HT1080 (cell line): Measurements from ENCODE around the gene FAM168B. TPM values are rescaled to one million over a fixed set of nuclear protein-coding genes. Genes with fewer than 3 reads are reported as not detected.
A peak's percentile ranks its signal among the peaks of the same experiment; 100 is the strongest.

ENCODE experiments used
- DNase-seq: peaks from one replicate; pipeline ENCODE4 v3.0.0-alpha.2; 2015; ENCODE audit warnings: low read depth
- total RNA-seq: library from RNA; depleted of rRNA; stranded (reverse); fragments of >200 nt; shearing (Covaris generic); gene quantifications from 2 replicates; pipeline ENCODE4 v1.2.3, GENCODE V29; 2014; rRNA removed

Gene FAM168B
- total RNA-seq, 1 experiment from 2014 or later: 118 TPM

DNA sequence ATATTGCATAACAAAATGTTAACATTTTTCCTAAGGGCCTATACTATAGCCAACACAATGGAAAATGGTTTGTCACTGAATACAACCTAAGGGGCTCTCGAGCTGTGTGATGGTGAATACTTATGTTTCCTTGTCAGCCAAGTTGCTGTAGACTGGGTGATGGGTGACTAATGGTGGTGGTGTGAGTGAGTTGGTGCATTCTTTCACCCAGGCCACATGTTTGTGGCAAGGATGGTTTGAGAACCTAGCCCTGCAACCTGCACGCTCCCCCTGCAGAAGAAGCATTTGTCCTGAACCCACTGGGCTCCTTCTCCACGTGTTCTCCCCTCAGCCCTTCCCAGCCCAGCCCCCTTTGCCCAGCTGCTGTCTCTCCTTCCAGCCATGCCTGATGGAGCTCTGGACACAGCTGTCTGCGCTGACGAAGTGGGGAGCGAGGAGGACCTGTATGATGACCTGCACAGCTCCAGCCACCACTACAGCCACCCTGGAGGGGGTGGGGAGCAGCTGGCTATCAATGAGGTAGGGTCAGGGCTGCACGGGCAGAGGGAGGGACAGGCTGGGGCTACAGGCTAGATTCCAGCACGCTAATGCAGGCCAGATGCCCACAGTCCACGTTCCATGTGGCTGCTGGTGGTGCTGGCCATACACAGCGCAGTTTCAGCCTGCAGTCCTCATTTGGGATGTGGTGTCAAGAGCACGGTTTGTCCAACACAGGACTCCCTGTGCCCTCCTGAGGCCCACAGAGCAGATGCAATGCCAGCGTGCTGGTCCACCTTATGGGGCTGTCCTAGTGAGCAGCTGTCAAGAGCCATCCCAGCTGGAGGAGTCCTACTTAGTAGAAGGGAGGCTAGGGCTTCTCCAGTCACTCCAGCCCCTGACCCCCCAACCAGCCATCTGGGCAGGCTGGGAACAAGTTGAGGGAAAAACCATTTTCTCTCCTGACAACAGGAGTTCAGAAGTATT, 65.4 kb downstream of the FAM168B start:
- no peak for DNase-seq

DNA sequence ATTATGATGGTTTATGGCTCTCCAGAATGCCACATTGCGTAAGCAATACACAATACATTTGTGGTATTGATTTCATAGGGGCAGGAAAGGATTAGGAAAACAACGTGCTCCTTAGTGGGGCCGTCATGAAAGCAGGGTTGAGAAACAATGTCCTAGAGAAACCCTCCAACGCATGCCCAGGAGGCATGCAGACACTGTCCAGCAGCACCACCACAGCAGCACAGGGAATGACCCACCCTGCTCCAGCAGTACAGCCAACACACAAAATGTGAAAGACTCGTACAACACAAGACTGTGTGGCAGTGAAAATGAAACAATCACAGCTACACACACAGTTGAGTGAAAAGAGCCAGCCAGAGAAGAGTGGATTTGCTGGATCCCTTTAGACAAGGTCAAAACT, 66.3 kb downstream of the FAM168B start:
- no peak for DNase-seq

DNA sequence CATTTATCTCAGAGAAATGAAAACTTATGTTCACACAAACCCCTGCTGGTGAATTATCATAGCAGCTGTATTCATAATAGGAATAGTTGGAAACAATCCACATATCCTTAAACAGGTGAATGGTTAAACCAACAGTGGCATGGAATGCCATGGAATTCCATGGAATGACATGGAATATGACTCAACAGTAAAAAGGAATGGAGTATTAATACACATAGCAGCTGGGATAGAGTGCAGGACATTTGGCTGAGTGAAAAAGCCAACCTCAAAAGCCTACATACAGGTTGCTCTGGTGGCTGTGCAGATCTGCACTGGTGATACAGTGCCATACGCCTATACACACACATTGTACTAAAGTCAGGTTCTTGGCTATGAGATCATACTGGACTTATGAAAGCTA, 69.5 kb downstream of the FAM168B start:
- DNase-seq: no peak

DNA sequence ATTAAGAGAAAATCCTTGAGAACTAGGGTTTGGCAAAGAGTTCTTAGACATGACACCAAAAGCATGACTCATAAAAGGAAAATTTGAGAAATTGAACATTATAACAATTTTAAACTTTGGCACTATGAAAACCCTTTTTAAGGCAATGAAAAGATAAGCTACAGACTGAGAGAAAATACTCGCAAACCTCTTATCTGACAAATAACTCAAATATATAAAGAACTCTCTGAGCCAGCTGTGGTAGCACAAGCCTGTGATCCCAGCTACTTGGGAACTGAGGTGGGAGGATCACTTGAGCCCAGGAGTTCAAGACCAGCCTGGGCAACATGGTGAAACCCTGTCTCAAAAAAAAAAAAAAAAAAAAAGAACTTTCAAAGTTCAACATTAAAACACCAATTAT, 70.5 kb downstream of the FAM168B start:
- no peak for DNase-seq

DNA sequence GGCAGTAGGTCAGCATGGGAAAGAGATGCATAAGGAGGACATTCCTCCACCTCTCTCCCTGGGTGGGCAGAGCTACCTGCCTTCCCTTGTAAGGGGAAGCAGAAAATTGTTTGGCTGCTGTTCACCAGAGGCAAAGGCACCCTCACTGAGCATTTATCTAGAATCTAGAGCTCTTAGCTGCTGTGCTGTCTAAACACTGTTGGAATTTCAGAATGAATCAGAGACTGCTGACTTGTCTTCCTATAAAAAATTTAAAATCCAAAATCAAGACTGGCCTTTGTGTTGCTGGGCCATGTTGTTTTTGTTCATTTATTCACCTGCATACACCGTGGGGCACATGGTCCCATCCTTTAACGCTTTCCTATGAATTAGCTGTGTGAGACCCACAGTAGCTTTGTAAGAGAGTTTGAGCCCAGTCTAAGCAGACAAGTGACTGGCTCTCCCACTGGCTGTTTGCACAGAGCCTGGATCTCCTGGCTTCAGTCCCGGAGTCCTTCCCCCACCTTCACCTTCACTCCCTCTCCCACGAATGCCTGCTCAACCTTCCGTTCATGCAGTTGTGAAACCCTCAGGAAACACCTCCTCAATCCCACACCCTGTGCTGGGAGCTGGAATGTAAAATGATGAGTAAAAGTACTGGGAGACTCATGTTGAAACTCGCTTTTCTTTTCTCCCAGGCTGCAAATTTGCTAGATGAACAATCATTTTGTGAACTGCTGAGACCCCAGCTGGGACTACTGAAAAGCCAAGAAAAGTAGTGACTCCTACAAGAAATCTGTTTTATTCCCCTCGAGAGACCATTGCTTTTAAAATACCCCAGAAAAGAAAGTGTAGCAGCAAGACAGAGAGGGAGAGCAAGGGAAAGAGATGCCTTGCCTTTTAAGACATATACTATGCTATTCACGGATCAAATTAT, 76.2 kb downstream of the FAM168B start:
- DNase-seq: peak; percentile 41

DNA sequence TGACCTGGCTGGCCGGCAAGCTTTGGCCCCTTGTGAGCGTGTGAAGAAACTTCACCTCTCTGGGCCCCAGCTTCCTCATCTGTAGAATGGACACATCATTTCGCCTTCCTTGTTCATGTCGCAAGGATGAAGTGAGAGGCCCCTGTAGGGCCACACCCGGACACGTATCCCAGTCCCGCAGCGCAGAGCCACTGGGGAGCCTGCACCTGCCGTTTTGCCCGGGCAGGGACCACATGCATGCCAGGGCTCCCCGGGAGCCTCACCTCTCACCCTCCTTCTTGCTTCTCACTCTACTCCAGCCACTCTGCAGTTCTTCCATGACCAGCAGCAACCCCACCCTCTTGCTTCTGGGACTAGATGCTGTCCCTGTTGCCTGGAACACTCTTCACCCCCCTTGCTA, 77.5 kb downstream of the FAM168B start:
- DNase-seq: no peak

DNA sequence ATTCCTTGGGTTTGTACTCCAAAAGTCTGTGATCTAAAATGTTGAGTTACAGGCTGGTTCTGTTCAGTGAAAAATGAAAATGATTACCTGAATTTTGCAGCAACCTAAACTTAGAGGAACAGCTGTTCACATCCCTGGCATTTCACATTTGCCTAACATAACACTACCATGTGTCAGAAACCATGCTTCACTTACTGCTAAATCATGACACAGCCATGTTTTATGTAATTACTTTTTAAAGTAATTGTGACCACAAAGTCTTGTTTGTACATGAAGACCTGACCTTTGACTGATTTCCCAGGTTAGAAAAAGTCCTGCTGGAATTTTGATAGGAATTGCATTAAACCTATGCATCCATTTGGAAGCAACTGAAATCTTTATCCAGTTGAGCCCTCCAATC, 79.1 kb downstream of the FAM168B start:
- DNase-seq: no peak

DNA sequence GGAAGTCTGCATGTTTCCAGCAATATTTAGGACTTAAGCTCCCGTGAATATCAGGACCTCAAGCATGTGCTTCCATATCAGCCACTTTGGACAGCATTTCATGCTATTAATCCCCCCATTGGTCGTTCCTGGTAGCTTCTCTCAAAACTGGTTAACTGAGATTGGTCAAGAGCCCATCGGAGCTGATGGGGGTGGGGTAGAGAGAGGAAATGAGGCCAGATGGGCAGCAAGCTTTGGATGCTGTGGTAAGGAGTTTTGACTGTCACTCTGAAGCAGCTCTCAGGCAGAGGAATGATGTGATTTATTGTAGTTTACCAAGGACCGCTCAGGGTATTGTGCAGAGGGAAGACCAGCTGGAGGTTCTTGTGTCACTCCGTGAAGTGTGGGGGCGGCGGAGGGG, 81.8 kb downstream of the FAM168B start:
- no peak for DNase-seq

DNA sequence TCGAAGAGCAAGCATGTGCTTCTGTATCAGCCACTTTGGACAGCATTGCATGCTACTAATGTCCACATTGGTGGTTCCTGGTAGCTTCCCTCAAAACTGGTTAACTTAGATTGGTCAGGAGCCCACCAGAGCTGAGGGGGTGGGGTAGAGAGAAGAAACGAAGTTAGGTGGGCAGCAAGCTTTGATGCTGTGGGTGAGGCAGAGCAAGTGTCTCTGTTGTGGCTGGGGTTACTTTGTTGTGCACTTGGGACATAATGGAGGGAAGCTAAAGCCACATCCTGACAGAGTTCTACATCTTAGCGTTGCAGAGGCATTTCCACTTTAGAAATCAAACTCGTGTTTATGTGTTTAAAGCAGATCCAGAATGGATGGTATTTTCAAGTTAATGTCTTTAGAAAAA, 82.7 kb downstream of the FAM168B start:
- DNase-seq: no peak

DNA sequence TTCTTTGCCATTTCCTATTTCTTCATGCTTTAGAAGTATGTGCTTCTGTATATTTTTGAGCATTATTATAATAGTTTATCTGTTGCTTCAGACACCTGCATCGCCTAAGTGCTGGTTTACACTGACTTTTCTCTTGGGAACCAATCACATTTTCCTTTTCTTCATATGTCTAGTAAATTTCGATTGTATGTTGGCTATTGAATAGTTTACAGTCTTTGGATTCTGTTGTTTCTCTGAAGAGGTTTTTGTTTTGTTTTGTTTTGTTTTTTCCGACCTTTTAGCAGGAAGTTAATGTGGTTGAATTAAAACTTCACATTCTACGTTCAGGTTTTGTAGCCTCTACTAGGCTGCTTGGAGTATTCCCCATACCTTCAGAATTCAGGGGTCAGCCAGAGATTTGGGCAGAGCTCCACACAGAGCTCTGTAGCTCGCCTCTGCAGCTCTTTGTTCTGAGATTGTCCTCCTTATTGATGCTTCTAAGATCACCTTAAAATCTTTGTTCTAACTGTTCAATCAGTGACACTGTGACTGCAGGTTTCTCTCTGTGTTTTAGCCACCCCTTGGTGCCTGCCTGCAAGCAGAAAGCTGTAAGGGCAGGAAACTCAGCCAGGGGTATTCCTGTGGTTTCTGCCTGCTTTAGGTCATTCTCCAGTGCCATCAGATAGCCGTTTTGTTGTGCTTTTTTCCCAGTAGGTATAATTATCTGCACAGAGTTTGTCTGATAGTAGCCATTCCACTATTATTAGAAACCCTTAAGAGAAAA, 83.4 kb downstream of the FAM168B start:
- DNase-seq: no peak

DNA sequence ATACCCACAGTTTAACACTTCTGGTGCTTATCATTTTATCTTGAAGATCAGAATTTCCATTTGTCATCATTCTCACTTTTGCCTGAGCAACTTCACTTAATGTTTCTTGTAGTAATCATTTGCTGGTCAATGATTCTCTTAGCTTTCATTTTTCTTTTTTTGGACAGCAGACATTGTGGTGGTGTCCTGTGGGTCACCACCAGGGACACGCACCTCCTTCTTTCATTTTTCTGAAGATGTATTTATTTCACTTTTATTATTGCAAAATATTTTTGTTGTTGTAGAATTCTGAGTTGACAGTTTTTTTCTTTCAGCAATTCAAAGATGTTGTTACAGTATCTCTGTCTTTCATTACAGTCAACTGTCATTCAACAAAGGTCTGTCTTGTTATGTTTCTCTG, 84.3 kb downstream of the FAM168B start:
- DNase-seq: no peak

DNA sequence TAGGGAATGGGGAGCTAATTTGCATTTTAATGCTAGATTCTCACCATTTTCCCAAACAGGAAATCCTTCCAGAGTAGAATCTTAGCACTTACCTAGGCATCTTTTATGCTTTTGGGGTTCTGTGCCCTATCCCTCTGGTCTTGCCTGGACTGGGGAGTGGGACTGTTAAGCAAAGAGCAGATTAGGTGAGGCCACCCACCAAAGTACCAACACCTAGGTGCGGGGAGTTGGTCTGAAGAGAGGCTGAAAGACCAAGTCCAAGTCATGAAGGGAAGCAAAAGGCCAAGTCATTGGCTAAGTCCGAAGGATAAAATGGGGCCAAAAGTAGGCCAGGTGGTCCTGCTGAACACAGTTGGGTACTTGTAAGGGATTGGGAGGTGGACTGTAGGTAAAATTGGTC, 86.7 kb downstream of the FAM168B start:
- DNase-seq: no peak

DNA sequence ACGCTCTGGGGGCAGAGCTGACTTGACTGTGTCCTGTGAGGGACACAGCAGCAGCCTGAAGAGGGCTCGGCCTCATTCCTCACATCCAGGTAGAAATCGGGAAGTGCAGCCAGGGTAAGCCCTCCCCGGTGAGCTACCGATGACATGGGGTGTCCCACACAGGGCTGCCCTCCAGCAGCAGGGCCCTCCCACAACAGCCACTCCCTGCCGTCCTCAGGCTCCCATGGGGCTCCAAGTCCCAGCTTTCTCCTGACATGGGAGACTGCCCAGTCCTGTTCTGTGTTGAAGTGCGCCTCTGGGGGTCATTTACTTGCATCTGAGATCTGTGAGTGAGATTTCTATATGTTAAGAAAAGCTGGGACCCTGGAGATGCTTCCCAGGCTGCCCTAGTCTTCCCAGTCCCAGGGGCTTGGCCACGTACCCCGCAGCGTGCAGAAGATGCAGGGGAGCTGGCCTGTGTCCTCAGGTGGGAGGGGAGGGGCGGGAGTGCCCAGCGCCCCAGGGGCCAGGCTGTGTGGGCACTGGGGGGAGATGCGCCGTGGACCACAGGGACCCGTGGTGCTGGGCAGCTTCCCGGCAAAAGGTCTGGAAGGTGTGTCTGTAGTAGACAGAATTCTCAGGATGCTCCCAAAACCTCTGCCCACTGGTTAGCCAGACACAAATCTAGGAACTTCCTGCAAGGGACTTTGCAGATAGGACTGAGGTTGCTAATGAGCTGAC, 87.9 kb downstream of the FAM168B start:
- DNase-seq: no peak

DNA sequence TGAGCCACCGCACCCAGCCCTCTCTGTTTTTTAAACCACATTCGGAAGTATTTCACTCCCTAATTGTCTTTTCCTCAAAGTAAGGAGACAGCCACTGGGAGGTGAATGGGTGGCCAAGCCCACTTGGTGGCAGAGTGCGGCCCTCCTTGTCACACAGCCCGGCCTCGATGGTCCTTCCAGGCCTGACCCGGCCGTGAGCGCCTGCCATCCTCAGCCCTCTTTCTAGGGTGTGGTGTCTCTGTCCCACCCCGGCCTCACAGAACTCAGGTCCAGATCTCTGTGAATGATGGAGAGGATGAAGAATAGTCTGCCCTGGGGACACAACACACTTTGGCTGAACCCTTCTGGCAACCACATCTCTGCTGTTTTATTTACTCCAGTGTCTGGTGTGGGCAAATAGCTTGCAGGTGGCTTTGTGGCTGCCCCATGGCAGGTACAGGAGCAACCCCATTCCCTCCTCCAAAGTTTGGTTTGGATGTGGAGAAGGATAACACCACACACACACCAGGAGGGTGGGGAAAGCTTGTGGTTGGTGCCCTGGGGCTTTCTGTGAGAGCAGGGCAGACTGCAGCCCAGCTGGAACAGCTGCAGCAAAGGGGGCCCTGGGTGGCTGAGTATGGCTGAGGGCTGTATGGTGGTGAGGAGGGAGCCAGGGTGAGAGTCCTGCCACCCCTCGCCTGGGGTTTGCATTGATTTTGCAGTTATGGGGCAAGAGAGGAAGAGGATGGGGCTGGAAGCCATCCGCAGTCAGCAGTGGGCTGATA, 88.6 kb downstream of the FAM168B start:
- no peak for DNase-seq

DNA sequence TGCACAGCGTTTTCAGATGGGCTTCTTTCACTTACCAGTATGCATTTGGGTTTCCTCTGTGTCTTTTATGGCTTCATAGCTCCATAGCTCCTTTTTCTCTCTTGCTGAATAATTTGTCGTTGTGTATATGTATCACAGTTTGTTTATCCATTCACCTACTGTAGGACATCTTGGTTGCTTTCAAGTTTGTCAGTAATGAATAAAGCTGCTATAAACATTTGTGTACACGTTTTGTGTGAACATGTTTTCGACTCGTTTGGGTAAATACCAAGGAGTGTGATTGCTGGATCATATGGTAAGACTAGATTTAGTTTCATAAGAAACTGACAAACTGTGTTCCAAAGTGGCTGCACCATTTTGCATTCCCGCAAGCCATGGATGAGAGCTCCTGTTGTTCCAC, 94.7 kb downstream of the FAM168B start:
- DNase-seq: no peak

Other genes with a start within 250 kb of the FAM168B start
- 103 and 110 TPM in 2 replicates for gene PLEKHB2, start 11.9 kb upstream of the FAM168B start, total RNA-seq
- 2.8 and 3.3 TPM in 2 replicates for gene POTEE, start 116.1 kb upstream of the FAM168B start, total RNA-seq